T-helper 2 cell (primary cell): ENCODE results near the gene SUPT20H.
"Not testable (repeated sequence)": the region's sequence is repeated elsewhere in the genome, so short reads cannot be mapped to it uniquely, and the experiment has no call there.

ENCODE experiments used
- DNase-seq, 5 experiments: peaks; one replicate each; pipeline versions ENCODE4 v3.0.0 to v3.0.0-alpha.2; 2012 to 2022

The SUPT20H gene

DNA sequence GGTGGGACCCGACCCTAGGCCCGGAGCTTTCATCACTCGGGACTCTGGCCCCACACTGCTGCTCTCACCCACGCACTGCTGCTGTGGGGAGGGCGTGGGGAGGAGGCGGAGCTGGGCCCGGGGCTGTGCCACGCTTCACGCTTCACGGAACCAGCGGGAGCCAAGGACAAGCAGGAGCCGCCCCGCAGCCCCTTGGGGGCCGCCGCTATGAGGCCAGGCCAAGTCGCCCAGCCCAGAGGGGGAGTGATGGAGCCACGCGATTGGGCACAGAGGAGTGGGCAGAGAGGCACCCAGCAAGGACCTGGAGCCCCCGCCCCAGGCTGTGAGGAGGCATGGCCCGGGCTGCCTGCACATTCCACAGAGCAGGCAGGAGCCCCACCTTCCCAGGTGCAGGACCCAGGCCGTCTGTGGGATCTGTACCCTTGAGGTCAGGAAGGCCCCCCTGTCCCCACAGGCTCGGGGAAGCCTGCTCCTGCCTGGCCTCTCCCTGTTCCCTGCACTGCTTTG lies 10.2 kb upstream of the SUPT20H start:
- DNase-seq, result no peak

DNA sequence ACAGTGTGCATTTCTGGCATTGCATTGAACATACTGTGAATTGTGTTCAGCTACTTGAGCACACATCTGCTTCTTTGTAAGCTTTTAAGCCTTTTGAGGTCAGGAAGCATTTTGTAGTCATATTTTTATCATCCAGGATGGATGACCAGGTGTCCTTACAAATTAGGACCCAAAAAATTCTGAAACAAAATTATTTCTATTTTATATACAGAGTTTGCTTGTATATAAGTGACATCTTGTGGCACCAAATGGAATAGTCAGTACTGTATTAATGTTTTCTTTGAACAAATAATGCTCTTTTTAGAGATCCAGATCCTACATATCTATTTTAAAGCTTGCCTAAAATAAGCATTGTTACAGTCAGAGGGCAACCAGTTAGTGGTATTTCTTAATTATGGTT lies 9.5 kb upstream of the SUPT20H start:
- DNase-seq, result no peak

DNA sequence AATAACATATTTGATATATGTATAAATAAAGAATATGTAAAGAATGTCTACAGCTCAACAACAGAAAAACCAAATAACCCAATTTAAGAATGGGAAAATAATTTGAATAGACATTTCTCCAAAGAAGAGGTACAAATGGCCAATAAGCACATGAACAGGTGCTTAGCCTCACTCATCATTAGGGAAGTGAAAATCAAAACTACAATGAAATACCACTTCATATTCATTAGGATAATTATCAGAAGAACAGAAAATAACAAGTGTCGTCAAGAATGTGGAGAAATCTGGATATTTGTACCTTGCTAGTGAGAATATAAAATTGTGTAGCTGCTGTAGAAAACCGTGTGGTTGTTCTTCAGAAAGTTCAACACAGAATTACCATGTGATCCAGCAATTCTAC lies 8.4 kb upstream of the SUPT20H start:
- no peak for DNase-seq

DNA sequence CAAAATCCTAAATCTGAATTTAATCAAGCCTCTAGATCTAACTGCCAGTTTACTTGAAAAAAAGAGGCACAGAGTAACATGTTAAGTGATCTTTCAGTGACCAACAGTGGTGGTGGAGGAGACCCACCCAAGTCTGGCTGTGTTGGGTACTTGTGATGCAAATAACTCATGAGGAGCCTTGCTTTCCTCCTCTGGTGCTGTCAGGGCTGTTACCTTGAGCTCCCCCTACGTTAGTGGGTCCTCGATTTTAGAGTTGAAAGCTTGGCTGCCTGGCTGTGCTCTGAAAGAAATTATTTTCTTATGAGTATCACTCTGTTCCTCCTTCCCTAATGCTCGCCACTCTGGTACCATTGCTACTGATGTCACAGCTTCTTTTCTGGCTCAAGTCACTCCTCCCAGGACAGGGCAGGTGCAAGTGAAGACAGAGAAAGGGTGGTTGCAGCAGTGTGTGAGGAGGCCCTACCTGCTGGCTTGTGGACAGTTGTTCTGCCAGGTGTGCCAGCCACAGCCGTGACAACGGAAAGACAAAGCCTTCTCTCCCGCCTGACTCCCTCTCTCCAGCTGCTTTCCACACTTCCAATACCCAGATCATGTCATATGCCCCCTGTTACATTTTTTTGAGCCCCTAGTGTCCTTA lies 6.5 kb upstream of the SUPT20H start:
- DNase-seq, result no peak

DNA sequence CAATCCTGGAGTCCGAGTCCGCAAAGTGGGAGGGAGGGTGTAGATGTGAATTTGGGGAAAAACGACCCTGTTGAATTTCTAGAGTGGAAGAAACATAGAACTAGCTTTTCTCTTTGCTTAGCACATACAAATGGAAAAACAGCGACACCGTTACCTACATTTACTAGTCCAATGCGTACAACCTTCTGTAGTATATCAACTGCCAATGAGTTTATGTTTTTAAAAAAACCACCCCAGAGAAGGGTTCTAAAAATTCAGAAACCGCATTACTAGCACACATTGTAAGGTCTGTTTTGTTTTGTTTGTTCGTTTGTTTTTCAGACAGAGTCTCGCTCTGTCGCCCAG lies 332 bp upstream of the SUPT20H start:
- DNase-seq, result no peak

DNA sequence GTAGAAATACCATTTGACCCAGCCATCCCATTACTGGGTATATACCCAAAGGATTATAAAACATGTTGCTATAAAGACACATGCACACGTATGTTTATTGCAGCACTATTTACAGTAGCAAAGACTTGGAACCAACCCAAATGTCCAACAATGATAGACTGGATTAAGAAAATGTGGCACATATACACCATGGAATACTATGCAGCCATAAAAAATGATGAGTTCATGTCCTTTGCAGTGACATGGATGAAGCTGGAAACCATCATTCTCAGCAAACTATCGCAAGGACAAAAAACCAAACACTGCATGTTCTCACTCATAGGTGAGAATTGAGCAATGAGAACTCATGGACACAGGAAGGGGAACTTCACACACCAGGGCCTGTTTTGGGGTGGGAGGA lies 3.3 kb downstream of the SUPT20H start:
- not testable (repeated sequence) for DNase-seq

DNA sequence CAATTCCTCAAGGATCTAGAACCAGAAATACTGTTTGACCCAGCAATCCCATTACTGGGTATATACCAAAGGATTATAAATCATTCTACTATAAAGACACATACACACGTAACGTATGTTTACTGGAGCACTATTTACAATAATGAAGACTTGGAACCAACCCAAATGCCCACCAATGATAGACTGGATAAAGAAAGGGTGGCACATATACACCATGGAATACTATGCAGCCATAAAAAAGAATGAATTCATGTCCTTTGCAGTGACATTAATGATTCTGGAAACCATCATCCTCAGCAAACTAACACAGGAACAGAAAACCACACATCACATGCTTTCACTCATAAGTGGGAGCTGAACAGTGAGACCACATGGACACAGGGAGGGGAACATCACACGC lies 6.4 kb downstream of the SUPT20H start:
- DNase-seq, result not testable (repeated sequence)

DNA sequence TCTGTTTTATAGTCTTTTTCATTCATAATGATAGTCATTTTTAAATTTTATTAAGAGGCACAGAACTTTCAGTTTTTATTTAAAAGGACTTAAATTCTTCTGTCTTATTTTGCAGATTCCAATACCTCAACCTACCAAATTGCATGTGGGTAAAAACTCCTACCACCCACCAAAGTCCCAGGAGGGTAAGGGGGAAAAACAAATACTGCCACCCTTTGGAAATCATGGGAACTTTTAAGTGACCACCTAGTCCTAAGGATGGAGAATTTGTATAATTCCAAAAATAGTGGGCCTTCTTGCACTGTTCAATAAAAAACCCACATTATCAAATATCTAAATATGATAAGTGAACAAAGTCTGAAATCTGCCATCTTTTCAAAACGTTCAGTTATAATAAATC lies 9.7 kb downstream of the SUPT20H start:
- DNase-seq, result no peak

DNA sequence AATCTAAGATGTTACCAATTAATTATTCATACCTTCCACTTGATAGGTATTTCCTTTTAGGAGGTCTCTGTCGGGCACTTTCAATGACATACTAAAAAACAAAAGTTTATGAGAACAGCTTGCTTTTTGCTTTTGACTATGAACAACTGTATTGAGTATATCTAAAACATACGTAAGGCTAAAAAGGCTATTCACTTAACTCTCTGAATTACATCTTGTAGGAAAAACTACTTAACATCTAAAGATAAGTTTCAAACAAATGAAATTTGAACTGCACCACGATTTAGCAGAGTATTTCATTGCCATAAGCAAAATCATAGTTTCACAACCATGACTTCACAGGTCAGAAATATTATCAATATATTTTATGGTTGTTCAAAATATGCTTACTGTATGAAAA lies 11.6 kb downstream of the SUPT20H start:
- DNase-seq, result no peak

DNA sequence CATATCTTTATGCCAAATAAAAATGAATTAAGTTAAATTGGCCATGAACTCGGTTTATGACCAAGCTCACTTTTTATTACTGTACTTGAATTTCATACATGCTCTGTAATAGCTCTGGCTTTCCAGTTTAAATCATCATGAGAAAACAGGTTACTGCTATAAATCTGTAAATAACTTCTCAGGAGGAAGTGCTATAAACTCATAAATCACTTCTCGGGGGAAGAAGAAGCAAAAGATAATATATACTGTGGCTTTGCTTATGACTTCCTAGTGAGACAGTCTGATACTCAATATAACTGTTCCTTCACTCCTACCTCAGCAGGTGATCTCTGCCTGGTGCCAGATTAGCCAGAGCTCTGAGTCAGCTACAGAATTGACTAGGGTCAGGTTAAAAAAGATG lies 12.5 kb downstream of the SUPT20H start:
- no peak for DNase-seq

DNA sequence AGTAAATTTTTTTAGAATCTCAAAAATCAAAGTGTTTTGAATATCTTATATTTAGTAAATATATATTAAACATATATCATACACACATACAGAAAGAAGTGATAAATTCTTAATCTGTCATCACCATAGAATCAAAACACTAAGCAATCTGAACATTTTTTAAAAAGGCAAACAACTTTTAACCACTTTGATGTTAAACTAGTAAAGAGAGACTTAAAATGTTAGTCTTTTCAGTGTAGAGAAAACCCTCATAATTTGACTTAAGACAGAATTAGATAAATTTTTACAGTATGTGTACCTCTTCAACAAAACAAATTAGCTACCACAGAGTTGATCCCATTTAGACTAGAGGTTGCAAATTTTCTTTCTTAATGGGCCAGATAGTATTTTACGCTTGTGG lies 13.4 kb downstream of the SUPT20H start:
- DNase-seq, result no peak

DNA sequence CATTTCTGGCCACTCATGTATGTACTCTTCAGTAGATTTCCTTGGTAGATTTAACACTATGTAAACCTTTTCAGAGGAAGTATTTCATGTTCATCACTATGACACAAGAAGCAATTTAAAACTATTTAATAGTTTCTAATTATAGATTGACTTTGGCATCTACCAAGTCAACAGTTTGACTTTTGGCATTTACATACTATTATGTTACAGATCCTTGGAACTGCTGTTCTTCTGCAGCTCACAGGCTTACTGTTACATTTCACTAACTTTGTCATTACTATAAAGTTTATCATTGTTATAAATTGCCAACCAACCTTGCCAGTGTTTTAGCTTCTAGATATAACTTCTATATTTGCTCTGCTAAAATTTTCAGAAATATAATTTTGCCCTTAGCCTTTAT lies 18.7 kb downstream of the SUPT20H start:
- no peak for DNase-seq

DNA sequence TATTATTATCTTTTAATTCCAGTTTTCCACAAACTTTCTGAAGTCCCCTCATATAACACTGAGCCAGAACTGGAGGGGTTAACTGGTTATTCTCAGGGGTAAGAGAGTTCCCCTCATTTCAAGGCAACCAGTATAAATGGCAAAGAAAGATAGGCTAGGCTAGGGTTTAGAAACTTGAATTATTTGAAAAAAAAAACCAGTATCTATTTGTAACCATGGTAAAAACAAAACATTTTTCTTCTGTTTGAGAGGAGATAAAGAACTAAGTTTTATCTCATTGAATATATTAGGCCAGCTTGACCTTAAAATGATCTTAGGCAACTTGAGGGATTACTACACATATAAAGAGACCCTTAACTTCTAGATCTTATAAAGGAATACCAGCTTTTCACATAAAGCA lies 19.6 kb downstream of the SUPT20H start:
- DNase-seq, result no peak

DNA sequence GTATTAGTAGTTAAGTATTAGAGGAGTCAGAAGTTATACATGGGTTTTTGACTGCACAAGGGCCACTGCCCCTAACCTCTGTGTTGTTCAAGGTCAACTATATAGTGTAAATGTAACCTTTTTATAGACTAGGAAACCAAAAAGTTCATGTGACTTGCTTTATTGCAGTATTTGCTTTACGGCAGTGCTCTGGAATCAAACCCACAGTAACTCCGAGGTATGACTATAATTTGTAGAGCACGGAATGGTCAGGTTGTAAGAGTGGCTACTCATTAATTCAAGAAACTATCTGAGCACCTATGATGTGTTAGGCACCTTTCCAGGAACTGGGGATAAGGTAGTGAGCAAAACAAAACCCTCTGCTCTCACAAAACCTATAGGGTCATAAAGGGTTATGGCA lies 22.2 kb downstream of the SUPT20H start:
- DNase-seq, result no peak

DNA sequence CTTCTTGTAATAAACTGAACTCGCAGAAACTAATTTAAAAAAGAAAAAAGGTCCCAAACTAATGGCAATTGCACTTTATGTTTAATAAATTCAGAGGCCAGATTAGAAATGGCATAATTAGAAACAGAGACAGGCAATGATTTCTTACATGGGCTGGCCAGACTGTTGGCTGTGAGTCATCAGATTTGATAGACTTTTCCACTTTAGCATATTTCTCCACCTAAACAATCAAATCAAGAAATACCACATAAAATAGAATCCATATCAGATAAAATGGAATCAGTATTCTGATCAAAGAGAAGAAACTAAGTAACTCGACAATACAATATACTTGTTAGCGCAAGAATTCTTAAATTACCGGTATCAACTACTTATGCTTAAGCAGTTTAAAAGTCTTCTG lies 29.9 kb downstream of the SUPT20H start:
- no peak for DNase-seq

DNA sequence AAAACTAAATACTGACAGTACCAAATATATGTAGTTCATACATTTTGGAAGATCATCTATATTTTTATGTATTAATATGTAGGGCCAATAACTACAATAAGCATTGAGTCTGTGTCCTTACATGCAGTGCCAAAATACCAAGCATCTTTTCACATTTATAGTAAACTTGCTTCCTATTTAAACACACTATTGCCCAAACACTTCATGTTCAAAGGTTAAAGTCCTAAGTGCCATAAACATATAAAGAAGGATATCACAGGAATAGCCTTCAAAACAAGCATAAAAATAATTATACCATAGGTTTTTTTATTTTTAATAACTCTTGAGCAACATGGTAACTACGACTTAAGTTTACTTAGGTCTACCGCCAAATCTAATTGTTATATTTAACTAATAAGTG lies 31.8 kb downstream of the SUPT20H start:
- DNase-seq, result no peak

DNA sequence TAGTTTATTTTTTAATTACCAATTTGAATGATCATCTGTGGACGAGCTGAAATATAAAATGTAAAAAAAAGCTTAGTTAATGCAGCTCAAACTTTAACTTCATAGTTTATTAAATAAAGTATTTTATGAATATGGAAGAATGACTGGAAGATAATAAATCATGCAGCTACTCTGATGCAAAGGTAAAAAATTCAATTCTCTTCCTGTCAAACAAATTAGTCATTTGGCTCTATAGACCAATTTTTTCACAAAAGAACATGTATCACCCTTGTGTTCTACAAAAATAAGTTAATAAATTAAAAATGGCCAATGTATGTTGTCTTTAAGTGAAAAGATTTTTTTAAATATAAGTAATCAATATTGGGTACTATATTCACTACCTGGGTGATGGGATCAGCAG lies 32.7 kb downstream of the SUPT20H start:
- DNase-seq, result no peak

DNA sequence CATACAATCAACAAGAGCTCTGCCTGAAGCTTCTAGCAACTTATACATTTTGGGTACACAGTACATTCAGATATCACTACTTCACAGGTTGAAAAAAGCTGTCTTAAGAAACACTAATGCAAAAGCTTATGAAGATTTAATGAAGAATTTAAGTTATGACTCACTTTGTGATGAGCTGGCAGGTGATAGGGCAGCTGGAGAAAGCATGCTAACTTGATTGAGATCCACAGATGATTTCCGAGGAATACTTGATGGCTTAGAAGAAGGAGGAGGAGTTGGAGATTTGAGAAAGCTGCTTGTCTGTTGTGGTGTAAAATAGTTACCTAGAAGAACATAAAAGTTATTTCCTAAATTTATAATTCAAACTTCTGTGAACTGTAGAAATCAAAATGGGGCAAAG lies 35.6 kb downstream of the SUPT20H start:
- DNase-seq, result no peak

DNA sequence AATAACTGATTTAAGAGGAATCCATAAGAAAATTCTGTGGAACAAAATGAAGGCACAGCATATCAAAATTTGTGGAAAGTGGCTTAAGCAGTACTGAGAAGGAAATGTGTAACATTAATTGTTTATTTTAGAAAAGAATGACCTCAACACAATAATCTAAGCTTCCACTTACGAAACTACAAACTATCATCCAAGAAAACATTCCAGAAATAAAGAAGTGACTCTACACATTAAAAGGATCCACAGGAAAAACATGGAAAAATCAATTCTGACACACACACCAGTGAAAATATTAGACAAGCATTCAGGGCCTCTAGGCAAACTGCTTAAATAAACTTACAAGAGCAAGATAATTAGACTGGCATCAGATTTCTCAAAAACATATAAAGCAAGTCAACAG lies 44.9 kb downstream of the SUPT20H start:
- DNase-seq, result no peak

DNA sequence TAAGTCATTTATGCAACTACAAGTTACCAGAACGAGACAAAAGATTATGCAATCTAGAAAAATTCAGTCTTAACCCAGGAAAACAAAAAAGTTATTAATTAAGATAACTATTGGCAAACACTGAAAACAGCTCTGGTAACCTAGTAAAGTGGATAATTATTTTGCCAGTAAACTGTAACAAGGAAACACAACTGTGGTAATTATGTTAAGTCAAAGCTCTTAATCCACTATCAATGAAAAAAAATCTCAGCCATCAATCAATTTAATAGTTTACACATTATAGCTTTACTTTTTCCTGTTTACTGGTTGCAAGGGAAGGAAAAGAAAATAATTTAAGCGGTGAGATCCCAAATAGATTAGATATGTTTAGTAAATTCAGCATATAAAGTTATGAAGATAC lies 47.7 kb downstream of the SUPT20H start:
- no peak for DNase-seq

DNA sequence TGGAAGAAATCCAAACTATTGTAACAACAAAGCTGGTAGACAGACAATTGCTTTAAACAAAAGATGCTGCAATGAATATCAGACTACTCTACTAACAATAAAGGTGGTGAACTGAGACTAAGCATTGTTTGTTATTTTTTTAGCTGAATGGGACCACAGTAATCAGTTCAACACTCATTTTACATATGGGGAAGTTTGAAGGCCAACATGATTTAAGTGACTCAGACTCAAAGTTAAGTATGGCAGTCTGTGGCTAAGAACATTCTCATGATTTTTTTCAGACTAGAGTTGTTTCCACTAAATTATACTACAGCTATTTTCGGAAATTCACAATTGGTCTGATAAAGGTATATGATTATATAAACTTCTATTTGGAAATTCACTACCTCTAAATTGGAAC lies 48.5 kb downstream of the SUPT20H start:
- DNase-seq, result no peak

DNA sequence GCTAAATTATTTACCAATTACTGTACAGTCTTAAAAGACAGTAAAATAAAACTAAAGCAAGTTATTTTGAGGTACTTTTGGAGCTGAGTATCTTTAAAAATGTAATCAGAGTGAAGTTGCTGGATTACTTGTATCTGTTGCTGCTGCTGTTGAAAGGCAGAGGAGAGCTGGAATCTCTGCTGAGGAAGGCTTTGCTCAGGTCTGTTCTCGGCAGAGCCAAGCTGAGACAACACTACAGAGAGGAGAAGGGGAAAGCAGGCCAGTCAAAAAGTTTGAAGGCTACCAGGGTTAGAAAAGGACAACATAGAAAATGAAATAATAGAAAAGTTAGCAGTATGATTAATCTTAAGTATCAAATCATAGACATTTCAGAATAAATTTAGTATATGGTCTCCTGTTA lies 49.1 kb downstream of the SUPT20H start:
- DNase-seq, result no peak

DNA sequence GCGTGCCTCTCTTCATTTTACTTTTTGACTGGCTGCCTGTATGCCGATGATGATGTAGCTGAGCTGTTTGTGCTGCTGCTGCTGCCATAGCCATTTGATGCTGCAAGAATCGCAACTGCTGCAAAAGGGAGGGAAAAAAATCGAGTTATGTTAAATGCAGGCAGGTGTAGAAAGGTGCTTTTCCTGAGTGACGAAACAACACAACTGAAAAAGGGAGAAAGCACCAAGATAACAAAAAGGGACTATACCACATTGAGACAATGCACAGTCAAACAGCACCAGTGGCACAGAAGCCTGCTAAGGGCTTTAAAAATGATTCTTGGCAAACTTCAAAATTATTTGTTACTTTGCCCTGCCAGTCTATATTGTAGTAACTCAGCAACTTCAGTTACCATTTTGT lies 49.8 kb downstream of the SUPT20H start:
- no peak for DNase-seq

DNA sequence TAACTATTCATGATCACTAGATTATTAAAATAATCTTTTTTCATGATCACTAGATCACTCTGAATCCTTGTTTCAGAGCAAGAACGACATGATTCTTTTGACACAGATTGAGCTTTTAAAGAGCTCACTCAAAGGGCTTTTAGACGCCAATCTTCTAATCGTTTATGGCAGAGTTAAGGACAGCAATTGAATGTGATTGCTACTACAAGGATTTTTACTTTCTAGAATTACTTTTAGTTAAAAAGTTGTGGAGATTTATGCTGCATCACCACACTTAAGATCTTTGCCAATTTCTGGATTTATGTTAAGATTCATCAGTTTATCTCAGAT lies 57.6 kb downstream of the SUPT20H start:
- DNase-seq, result no peak

DNA sequence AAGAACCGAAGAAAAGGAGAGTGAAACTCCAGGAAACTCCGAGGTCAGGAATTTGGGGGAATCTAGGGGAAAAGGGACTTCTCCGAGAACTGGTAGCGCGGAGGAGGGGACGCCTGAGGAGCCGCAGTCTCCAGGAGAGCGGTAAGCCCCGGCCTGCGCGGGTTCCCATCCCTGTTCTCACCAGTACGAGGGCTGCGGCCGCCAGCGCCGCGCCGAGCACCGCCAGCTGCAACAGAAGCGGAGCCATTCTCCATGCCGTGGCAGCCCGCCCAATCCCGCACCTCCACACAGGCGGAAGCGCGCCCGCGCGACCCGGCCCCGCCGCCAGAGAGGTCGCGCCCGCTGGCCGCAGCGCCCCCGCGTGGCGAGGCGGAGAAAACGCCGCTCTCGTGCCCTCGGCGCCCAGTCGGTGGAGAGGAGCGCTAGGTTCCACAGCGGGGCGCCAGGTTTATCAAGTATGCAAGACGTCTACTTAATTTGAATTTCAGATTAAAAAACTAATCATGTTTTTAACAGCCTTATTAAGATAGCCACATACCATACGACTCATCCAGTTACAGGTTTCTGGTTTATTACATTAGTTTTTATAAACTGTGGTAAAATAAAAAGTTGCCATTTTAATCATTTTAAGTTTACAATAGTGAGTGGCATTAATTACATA lies 60.3 kb downstream of the SUPT20H start, which contains the start of gene ALG5:
ALG5 (minus strand) TSS at position 287 of the 661 bp plus-strand sequence; CDS start at position 247, 40 bp downstream.
- DNase-seq, result peak; percentile 89 to 96 (median 91)
